IPS-18a (cell line): Measurements from ENCODE around the gene CUL7.

Experiments
- H3K27ac ChIP-seq: one replicate; pipeline ENCODE4 v1.5.1; 2013; ENCODE audit warnings: low read length
- H3K27me3 ChIP-seq: one replicate; pipeline ENCODE4 v1.6.1; 2013; ENCODE audit warnings: mild to moderate bottlenecking, low read length; ENCODE audit not compliant: control insufficient read depth, insufficient read depth
- H3K36me3 ChIP-seq: one replicate; pipeline ENCODE4 v1.6.1; 2013; ENCODE audit warnings: low read depth, low read length; ENCODE audit not compliant: control insufficient read depth
- H3K4me1 ChIP-seq: one replicate; pipeline ENCODE4 v1.6.1; 2013; ENCODE audit warnings: low read depth, low read length; ENCODE audit not compliant: control insufficient read depth
- H3K4me3 ChIP-seq: one replicate; pipeline ENCODE4 v1.5.1; 2013; ENCODE audit warnings: low read length
- H3K9ac ChIP-seq: one replicate; pipeline ENCODE4 v1.6.1; 2013; ENCODE audit warnings: mild to moderate bottlenecking, low read length, moderate library complexity
- H3K9me3 ChIP-seq: one replicate; pipeline ENCODE4 v1.6.1; 2013; ENCODE audit warnings: low read depth, low read length; ENCODE audit not compliant: control insufficient read depth

Gene CUL7

GRCh38 chr6:43021270-43022047 lies 32.2 kb downstream of the CUL7 start, which contains the start of gene RRP36:
RRP36 (plus strand) TSS chr6:43021623; CDS start chr6:43021655, 32 bp downstream.
- peaks cover 41% of the 10 kb centered on the region for H3K36me3 ChIP-seq
- peak within 1 kb of the TSS; percentile 90 for H3K9ac ChIP-seq
- peak within 1 kb of the TSS; percentile 97 for H3K4me3 ChIP-seq
- no peaks in the 10 kb centered on the region for H3K27me3 ChIP-seq
- H3K27ac ChIP-seq, result peak within 1 kb of the TSS; percentile 82
- no peaks in the 10 kb centered on the region for H3K9me3 ChIP-seq
- H3K4me1 ChIP-seq, result no peaks in the 10 kb centered on the region

- Histone ChIP-seq H3K9ac (peak overlapping the region; percentile 70), H3K4me3 (peak overlapping the region; percentile 97), H3K27me3 (no peaks in the 10 kb centered on the region), H3K27ac (peak overlapping the region; percentile 50), H3K4me1 (no peaks in the 10 kb centered on the region), H3K9me3 (no peaks in the 10 kb centered on the region), H3K36me3 (peaks cover 35% of the 10 kb centered on the region)
These were observed 32.8 kb downstream of the CUL7 start for GRCh38 chr6:43020847-43021246.

- Histone ChIP-seq H3K27ac (no peak overlapping the region), H3K4me3 (no peak overlapping the region), H3K27me3 (no peaks in the 10 kb centered on the region), H3K4me1 (no peaks in the 10 kb centered on the region), H3K9ac (no peak overlapping the region), H3K36me3 (peaks cover 32% of the 10 kb centered on the region), H3K9me3 (no peaks in the 10 kb centered on the region)
These were observed 33.5 kb downstream of the CUL7 start for GRCh38 chr6:43020052-43020705.

- H3K4me3 ChIP-seq, result no peak overlapping the region
- H3K27ac ChIP-seq, result no peak overlapping the region
- H3K4me1 ChIP-seq, result no peaks in the 10 kb centered on the region
- H3K27me3 ChIP-seq, result no peaks in the 10 kb centered on the region
- H3K9ac ChIP-seq, result no peak overlapping the region
- H3K9me3 ChIP-seq, result no peaks in the 10 kb centered on the region
- H3K36me3 ChIP-seq, result peaks cover 25% of the 10 kb centered on the region
These were observed 34.5 kb downstream of the CUL7 start for GRCh38 chr6:43019152-43019551.

- no peak overlapping the region for H3K9ac ChIP-seq
- H3K36me3 ChIP-seq, result peaks cover 28% of the 10 kb centered on the region
- H3K4me1 ChIP-seq, result no peaks in the 10 kb centered on the region
- no peaks in the 10 kb centered on the region for H3K9me3 ChIP-seq
- no peak overlapping the region for H3K27ac ChIP-seq
- H3K27me3 ChIP-seq, result no peaks in the 10 kb centered on the region
- H3K4me3 ChIP-seq, result no peak overlapping the region
These were observed 36.7 kb downstream of the CUL7 start for GRCh38 chr6:43016943-43017334.

GRCh38 chr6:43016176-43016942 lies 37.3 kb downstream of the CUL7 start:
- H3K4me1 ChIP-seq, result no peaks in the 10 kb centered on the region

GRCh38 chr6:43014434-43014909 lies 39.2 kb downstream of the CUL7 start:
- Histone ChIP-seq H3K4me3 (peak overlapping the region; percentile 76), H3K9ac (peak overlapping the region; percentile 71), H3K27me3 (no peaks in the 10 kb centered on the region), H3K4me1 (no peaks in the 10 kb centered on the region), H3K27ac (peak overlapping the region; percentile 47), H3K36me3 (peaks cover 44% of the 10 kb centered on the region), H3K9me3 (no peaks in the 10 kb centered on the region)

More at GRCh38 chr6:43016176-43016942, 37.3 kb downstream of the CUL7 start:
- no peak overlapping the region for H3K4me3 ChIP-seq
- H3K9ac ChIP-seq, result no peak overlapping the region
- H3K27me3 ChIP-seq, result no peaks in the 10 kb centered on the region
- peaks cover 33% of the 10 kb centered on the region for H3K36me3 ChIP-seq
- H3K27ac ChIP-seq, result no peak overlapping the region
- no peaks in the 10 kb centered on the region for H3K9me3 ChIP-seq

GRCh38 chr6:43013843-43014433 lies 39.7 kb downstream of the CUL7 start, which contains the start of the genes KLHDC3 and MEA1:
KLHDC3 (plus strand) TSS chr6:43014249; CDS start chr6:43017193, 2,944 bp downstream.
MEA1 (minus strand) TSS chr6:43013946; CDS start chr6:43013813, 133 bp downstream.
- peak within 1 kb of the TSS; percentile 71 for H3K9ac ChIP-seq
- H3K4me3 ChIP-seq, result peak within 1 kb of the TSS; percentile 76
- peak within 1 kb of the TSS; percentile 47 for H3K27ac ChIP-seq
- H3K9me3 ChIP-seq, result no peaks in the 10 kb centered on the region
- no peaks in the 10 kb centered on the region for H3K4me1 ChIP-seq
- H3K36me3 ChIP-seq, result peaks cover 45% of the 10 kb centered on the region
- H3K27me3 ChIP-seq, result no peaks in the 10 kb centered on the region

- Histone ChIP-seq H3K36me3 (peaks cover 45% of the 10 kb centered on the region), H3K9ac (peak overlapping the region; percentile 49), H3K27ac (no peak overlapping the region)
These were observed 40.4 kb downstream of the CUL7 start for GRCh38 chr6:43013097-43013842.

GRCh38 chr6:43012364-43012763 lies 41.3 kb downstream of the CUL7 start:
- no peak overlapping the region for H3K27ac ChIP-seq
- H3K9me3 ChIP-seq, result no peaks in the 10 kb centered on the region
- H3K4me1 ChIP-seq, result no peaks in the 10 kb centered on the region
- no peak overlapping the region for H3K9ac ChIP-seq
- no peak overlapping the region for H3K4me3 ChIP-seq
- no peaks in the 10 kb centered on the region for H3K27me3 ChIP-seq
- peaks cover 44% of the 10 kb centered on the region for H3K36me3 ChIP-seq

More at GRCh38 chr6:43013097-43013842, 40.4 kb downstream of the CUL7 start:
- Histone ChIP-seq H3K4me1 (no peaks in the 10 kb centered on the region), H3K9me3 (no peaks in the 10 kb centered on the region), H3K4me3 (peak overlapping the region; percentile 76), H3K27me3 (no peaks in the 10 kb centered on the region)
